Osteoblast (primary cell): Measurements from ENCODE around the gene TTC14. TPM values are rescaled to one million over a fixed set of nuclear protein-coding genes. Genes with fewer than 3 reads are reported as not detected.
"Not testable (repeated sequence)": the region's sequence is repeated elsewhere in the genome, so short reads cannot be mapped to it uniquely, and the experiment has no call there.

ENCODE experiments used
- DNase-seq: peaks from one replicate; pipeline ENCODE4 v3.0.0; 2011; ENCODE audit warnings: low spot score, mixed read lengths; ENCODE audit not compliant: insufficient read length; ENCODE audit errors: missing footprints
- H2AFZ ChIP-seq: 2 replicates; pipeline ENCODE4 v1.6.0; 2011; ENCODE audit warnings: mild to moderate bottlenecking, low read length
- H3K27ac ChIP-seq: 2 replicates; pipeline ENCODE4 v1.5.1; 2011; ENCODE audit warnings: mild to moderate bottlenecking, low read depth, low read length, moderate library complexity
- H3K27me3 ChIP-seq: 2 replicates; pipeline ENCODE4 v1.6.0; 2012; ENCODE audit warnings: mild to moderate bottlenecking, control low read depth, inconsistent platforms, low read length, moderate library complexity; ENCODE audit not compliant: insufficient read depth
- H3K36me3 ChIP-seq: 2 replicates; pipeline ENCODE4 v1.5.1; 2011; ENCODE audit warnings: mild to moderate bottlenecking, low read length, control low read depth, moderate library complexity; ENCODE audit not compliant: insufficient read depth
- H3K4me1 ChIP-seq: 2 replicates; pipeline ENCODE4 v1.5.1; 2011; ENCODE audit warnings: mild to moderate bottlenecking, low read length, control low read depth, moderate library complexity; ENCODE audit not compliant: insufficient read depth
- H3K4me2 ChIP-seq: 2 replicates; pipeline ENCODE4 v1.6.0; 2011; ENCODE audit warnings: mild to moderate bottlenecking, low read length; ENCODE audit not compliant: insufficient read depth
- H3K4me3 ChIP-seq: fragments of 200-600 bp; sonication (generic); 3 replicates; pipeline ENCODE4 v1.5.1; 2012; ENCODE audit warnings: mild to moderate bottlenecking, low read length, inconsistent platforms; ENCODE audit not compliant: insufficient read depth
- H3K79me2 ChIP-seq: 2 replicates; pipeline ENCODE4 v1.6.0; 2012; ENCODE audit warnings: mild to moderate bottlenecking, low read length, control low read depth, inconsistent platforms; ENCODE audit not compliant: insufficient read depth
- H3K9me3 ChIP-seq: 2 replicates; pipeline ENCODE4 v1.5.1; 2011; ENCODE audit warnings: low read depth, low read length, control low read depth
- H4K20me1 ChIP-seq: 2 replicates; pipeline ENCODE4 v1.6.0; 2012; ENCODE audit warnings: mild to moderate bottlenecking, low read length, control low read depth; ENCODE audit not compliant: insufficient read depth
- total RNA-seq: library from RNA; depleted of rRNA; stranded (reverse); fragments of >200 nt; gene quantifications from 2 replicates; pipeline ENCODE4 v1.2.3, GENCODE V29; 2012
- TF ChIP-seq, protein P1 (sequence below): IDR thresholded peaks from 2 replicates; pipeline ENCODE4 v1.5.1; 2011; ENCODE audit warnings: mild to moderate bottlenecking, low read depth, low read length, moderate library complexity; ENCODE audit errors: extremely low read depth

The TTC14 gene
- total RNA-seq, 1 donor, result 53.2 TPM

DNA sequence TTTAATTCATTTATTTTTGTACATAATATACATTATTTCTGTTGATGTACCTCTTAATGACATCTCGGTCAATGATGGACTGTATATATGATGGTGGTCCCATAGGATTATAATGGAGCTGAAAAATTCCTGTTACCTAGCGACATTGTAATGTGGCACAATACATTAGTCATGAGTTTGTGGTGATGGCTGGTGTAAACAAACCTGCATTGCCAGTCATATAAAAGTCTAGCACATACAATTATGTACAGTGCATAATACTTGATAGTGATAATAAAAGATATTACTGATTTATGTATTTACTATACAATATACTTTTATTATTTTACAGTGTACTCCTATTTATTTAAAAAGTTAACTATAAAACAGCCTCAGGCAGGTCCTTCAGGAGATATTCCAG, 15.1 kb downstream of the TTC14 start:
- H3K27ac ChIP-seq, result no peak overlapping the region
- no peak overlapping the region for H3K4me2 ChIP-seq
- H2AFZ ChIP-seq, result no peak overlapping the region
- no peaks in the 10 kb centered on the region for H3K9me3 ChIP-seq
- no peaks in the 10 kb centered on the region for H3K79me2 ChIP-seq
- H3K4me1 ChIP-seq, result no peaks in the 10 kb centered on the region
- DNase-seq, result no peak
- no peaks in the 10 kb centered on the region for H3K27me3 ChIP-seq
- TF ChIP-seq, protein P1, sequence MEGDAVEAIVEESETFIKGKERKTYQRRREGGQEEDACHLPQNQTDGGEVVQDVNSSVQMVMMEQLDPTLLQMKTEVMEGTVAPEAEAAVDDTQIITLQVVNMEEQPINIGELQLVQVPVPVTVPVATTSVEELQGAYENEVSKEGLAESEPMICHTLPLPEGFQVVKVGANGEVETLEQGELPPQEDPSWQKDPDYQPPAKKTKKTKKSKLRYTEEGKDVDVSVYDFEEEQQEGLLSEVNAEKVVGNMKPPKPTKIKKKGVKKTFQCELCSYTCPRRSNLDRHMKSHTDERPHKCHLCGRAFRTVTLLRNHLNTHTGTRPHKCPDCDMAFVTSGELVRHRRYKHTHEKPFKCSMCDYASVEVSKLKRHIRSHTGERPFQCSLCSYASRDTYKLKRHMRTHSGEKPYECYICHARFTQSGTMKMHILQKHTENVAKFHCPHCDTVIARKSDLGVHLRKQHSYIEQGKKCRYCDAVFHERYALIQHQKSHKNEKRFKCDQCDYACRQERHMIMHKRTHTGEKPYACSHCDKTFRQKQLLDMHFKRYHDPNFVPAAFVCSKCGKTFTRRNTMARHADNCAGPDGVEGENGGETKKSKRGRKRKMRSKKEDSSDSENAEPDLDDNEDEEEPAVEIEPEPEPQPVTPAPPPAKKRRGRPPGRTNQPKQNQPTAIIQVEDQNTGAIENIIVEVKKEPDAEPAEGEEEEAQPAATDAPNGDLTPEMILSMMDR, result no peak
- no peaks in the 10 kb centered on the region for H4K20me1 ChIP-seq
- no peak overlapping the region for H3K4me3 ChIP-seq
- H3K36me3 ChIP-seq, result peaks cover 12% of the 10 kb centered on the region

DNA sequence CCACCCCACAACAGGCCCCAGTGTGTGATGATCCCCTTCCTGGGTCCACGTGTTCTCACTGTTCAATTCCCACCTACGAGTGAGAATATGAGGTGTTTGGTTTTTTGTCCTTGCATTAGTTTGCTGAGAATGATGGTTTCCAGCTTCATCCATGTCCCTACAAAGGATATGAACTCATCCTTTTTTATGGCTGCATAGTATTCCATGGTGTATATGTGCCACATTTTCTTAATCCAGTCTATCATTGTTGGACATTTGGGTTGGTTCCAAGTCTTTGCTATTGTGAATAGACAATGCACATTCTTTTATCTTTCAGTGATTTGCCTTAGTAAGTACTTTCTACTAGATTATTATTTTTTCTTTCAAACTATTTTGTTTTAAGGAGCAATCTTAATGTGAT, 16.6 kb downstream of the TTC14 start:
- not testable (repeated sequence) for H3K4me3 ChIP-seq, H4K20me1 ChIP-seq

DNA sequence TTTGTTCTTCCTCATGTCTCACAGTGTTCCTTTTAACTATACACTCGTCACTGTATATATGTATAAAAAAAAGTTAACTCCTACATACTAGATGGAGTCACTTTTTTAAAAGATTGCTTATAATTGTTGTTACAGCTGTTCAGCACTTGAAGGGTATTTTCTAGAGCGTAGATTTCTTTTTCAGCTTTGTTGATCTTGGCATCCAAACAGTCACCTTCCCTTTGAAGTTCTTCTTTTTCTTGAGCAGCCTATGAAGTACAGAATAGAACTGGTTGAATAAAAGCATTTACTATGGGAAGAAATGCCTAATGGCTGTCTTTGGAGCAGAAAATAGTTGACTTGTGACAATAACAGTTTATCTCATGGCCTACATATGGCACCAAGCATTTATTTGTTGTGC, 17.8 kb downstream of the TTC14 start:
- no peak for DNase-seq
- peaks cover 5% of the 10 kb centered on the region for H3K36me3 ChIP-seq

More for the DNA sequence above, 16.6 kb downstream of the TTC14 start:
- not testable (repeated sequence) for H3K36me3 ChIP-seq, H3K27ac ChIP-seq, H3K27me3 ChIP-seq, DNase-seq, H3K4me1 ChIP-seq, H2AFZ ChIP-seq, H3K79me2 ChIP-seq, H3K9me3 ChIP-seq, H3K4me2 ChIP-seq

DNA sequence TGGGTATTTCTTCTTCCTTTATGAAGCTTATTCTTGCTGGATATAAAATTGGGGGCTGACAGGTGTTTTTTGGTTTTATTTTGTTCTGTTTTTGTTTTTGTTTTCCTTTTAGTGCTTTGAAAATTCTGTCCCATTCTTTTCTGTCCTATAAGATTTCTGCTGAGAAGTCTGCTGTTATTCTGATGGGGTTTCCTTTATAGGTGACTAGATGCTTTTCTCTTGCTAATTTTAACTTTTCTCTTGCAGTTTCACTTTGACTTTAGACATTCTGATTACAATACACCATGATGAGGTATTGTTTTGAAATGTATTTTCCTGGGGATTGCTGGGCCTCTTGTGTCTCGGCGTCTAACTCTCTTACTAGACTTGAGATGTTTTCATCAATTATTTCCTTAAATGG, 22.8 kb downstream of the TTC14 start:
- Histone ChIP-seq H3K36me3 (no peaks in the 10 kb centered on the region), H3K4me2 (no peak overlapping the region), H3K4me3 (no peak overlapping the region), H3K27ac (no peak overlapping the region), H3K27me3 (no peaks in the 10 kb centered on the region), H3K4me1 (no peaks in the 10 kb centered on the region), H2AFZ (no peak overlapping the region), H3K79me2 (no peaks in the 10 kb centered on the region), H3K9me3 (no peaks in the 10 kb centered on the region), H4K20me1 (no peaks in the 10 kb centered on the region)
- DNase-seq, result no peak
- TF ChIP-seq, protein P1, result no peak

More for the DNA sequence above, 17.8 kb downstream of the TTC14 start:
- TF ChIP-seq, protein P1, result no peak
- H3K27me3 ChIP-seq, result no peaks in the 10 kb centered on the region
- no peaks in the 10 kb centered on the region for H3K9me3 ChIP-seq
- no peaks in the 10 kb centered on the region for H3K79me2 ChIP-seq
- no peak overlapping the region for H3K4me2 ChIP-seq
- H3K27ac ChIP-seq, result no peak overlapping the region
- H4K20me1 ChIP-seq, result no peaks in the 10 kb centered on the region
- no peaks in the 10 kb centered on the region for H3K4me1 ChIP-seq
- no peak overlapping the region for H3K4me3 ChIP-seq
- no peak overlapping the region for H2AFZ ChIP-seq
